Measurements from ENCODE around the gene TMEM221. TPM values are rescaled to one million over a fixed set of nuclear protein-coding genes. Genes with fewer than 3 reads are reported as not detected.

TMEM221 gene
- total and polyA plus RNA-seq, 11 donors = 0.04 to 0.52 TPM; not detected in 9

- Histone ChIP-seq H3K9me3 (no peaks in the 10 kb centered on the region), H3K4me3 (peak overlapping the region; percentile 54 to 97 (median 86)), H3K36me3 (peaks cover 0 to 11% (median 0%) of the 10 kb centered on the region in 9 donors), H3K27me3 (no peaks in the 10 kb centered on the region), H3K27ac (peak overlapping the region; percentile 78 to 98 (median 95)), H3K4me1 (peaks cover 0 to 51% (median 13%) of the 10 kb centered on the region in 12 donors)
- DNase-seq = no peak
- no peak for ATAC-seq
- 1 to 5% (median 2%) methylated on average over 13 to 19 of the region's 19 CpGs for WGBS, 4 donors
- peak in 1 of 2 donors; percentile 47 for TF ChIP-seq POLR2A (IDR thresholded peaks at IDR 0.05)
- no peak for TF ChIP-seq CTCF (IDR thresholded peaks at IDR 0.05)
- intact Hi-C loops (cut with DNase I) = loop anchor here in 7 of 10 donors (1.0 to 10.0 kb wide), 7 partner anchors 43 to 124 kb away; partner anchors contain the start of genes CCDC194 (in 6 of the 7) and PGLS (in 2 of the 7)
Observed at GRCh38 chr19:17469092-17469480, 20.6 kb upstream of the TMEM221 start.

- DNase-seq (peak; percentile 83 to 93 (median 85)), ATAC-seq (peak; percentile 39 to 59 (median 52))
- Histone ChIP-seq H3K27me3 (no peaks in the 10 kb centered on the region), H3K36me3 (peaks cover 0 to 6% (median 0%) of the 10 kb centered on the region in 9 donors), H3K4me1 (peaks cover 0 to 47% (median 13%) of the 10 kb centered on the region in 12 donors), H3K9me3 (no peaks in the 10 kb centered on the region), H3K27ac (peak overlapping the region; percentile 78 to 98 (median 95)), H3K4me3 (peak overlapping the region; percentile 54 to 97 (median 86))
- TF ChIP-seq POLR2A (IDR thresholded peaks at IDR 0.05) (peak in 1 of 2 donors; percentile 30), CTCF (IDR thresholded peaks at IDR 0.05) (no peak)
- intact Hi-C loops (cut with DNase I) = loop anchor here in 7 of 10 donors (1.0 to 10.0 kb wide), 7 partner anchors 44 to 124 kb away; partner anchors contain the start of genes CCDC194 (in 6 of the 7) and PGLS (in 2 of the 7)
- WGBS, 4 donors = 46 to 54% (median 53%) methylated on average over 25 of the region's 25 CpGs
Observed at GRCh38 chr19:17468302-17469091, 20.0 kb upstream of the TMEM221 start.

- Histone ChIP-seq H3K36me3 (no peaks in the 10 kb centered on the region), H3K27ac (peak overlapping the region; percentile 78 to 98 (median 95)), H3K4me1 (peaks cover 0 to 39% (median 13%) of the 10 kb centered on the region in 12 donors), H3K9me3 (no peaks in the 10 kb centered on the region), H3K4me3 (peak overlapping the region in 9 of 12 donors; percentile 75 to 97 (median 87)), H3K27me3 (no peaks in the 10 kb centered on the region)
- DNase-seq (peak in 1 of 5 donors; percentile 30), ATAC-seq (no peak)
- no peak for TF ChIP-seq POLR2A (IDR thresholded peaks at IDR 0.05)
- no peak for TF ChIP-seq CTCF (IDR thresholded peaks at IDR 0.05)
- WGBS, 4 donors = 57 to 67% (median 61%) methylated on average over 12 of the region's 12 CpGs
- intact Hi-C loops (cut with DNase I) = loop anchor here in 9 of 10 donors (2.0 to 10.0 kb wide), 8 partner anchors 15 to 123 kb away; partner anchors contain the start of genes CCDC194 (in 6 of the 9) and PGLS (in 2 of the 9)
Observed at GRCh38 chr19:17467471-17468301, 19.2 kb upstream of the TMEM221 start.

Data from heart left ventricle (tissue), 16 donors.